Activated naive CD4-positive, alpha-beta T cell treated with anti-CD3 and anti-CD28 coated beads for 36 hours (primary cell): Measurements from ENCODE around the gene MTA3. TPM values are rescaled to one million over a fixed set of nuclear protein-coding genes. Genes with fewer than 3 reads are reported as not detected.
"Not testable (repeated sequence)": the region's sequence is repeated elsewhere in the genome, so short reads cannot be mapped to it uniquely, and the experiment has no call there.

Experiments
- CTCF ChIA-PET: fragments of 350-600 bp; sonication (Branson Sonifier 250); formaldehyde crosslinking; loops from one replicate; lab custom pipeline; 2021; ENCODE audit warnings: antibody characterized with exemption; lab: Charles Lee
- DNase-seq: peaks from one replicate; pipeline ENCODE4 v3.0.0-alpha.2; 2020
- H3K27ac Mint-ChIP-seq: one replicate; pipeline ENCODE4 v1.8.0; 2021; ENCODE audit warnings: mild to moderate bottlenecking, mixed read lengths
- H3K27me3 Mint-ChIP-seq: one replicate; pipeline ENCODE4 v1.8.0; 2021; ENCODE audit warnings: low read depth, mixed read lengths
- H3K36me3 Mint-ChIP-seq: one replicate; pipeline ENCODE4 v1.8.0; 2021; ENCODE audit warnings: low read depth, mixed read lengths
- H3K4me1 Mint-ChIP-seq: one replicate; pipeline ENCODE4 v1.8.0; 2021; ENCODE audit warnings: low read depth, mixed read lengths
- H3K4me3 Mint-ChIP-seq: one replicate; pipeline ENCODE4 v1.8.0; 2021; ENCODE audit warnings: mild to moderate bottlenecking, moderate library complexity, mixed read lengths
- H3K9me3 Mint-ChIP-seq: one replicate; pipeline ENCODE4 v1.8.0; 2021; ENCODE audit warnings: mixed read lengths
- intact Hi-C: fragments of 100-400 bp; cut with micrococcal nuclease; formaldehyde crosslinking; loops from one replicate; pipeline ENCODE4 v1.15.1; 2023
- total RNA-seq, 2 experiments: library from RNA; stranded (reverse); gene quantifications; one replicate each; pipeline ENCODE4 v1.2.3, GENCODE V29; 2021

The MTA3 gene
- total RNA-seq, 2 experiments from 2014 or later: 31.9 to 38.0 TPM

DNA sequence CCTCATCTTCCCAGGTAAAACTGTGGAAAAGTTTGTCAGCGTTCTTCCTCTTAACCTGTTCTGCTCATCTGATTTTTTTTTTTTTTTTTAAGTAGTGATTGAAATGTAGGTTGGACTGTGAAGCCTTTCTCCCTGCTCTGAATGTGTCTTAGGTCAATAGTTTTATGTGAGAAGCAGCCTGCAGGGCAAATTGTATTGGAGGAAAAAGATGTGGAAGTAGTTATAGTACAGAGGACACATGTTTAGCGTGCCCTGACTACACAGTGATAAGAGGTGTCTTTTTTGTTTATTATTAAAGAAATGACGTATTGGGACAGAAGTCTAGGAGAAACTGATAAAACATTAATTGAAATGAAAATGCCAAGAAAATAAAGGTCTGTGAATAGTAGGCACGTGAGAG is 1.5 kb downstream of the MTA3 start:
- intact Hi-C loops: loop anchor here (2.0 kb wide), 2 partner anchors 93 to 209 kb away; partner anchors contain the start of gene COX7A2L
- H3K9me3 Mint-ChIP-seq: no peaks in the 10 kb centered on the region
- peak overlapping the region; percentile 88 for H3K4me3 Mint-ChIP-seq
- no peaks in the 10 kb centered on the region for H3K27me3 Mint-ChIP-seq
- CTCF ChIA-PET: interaction anchor here (0.6 kb wide), 1 partner anchor 75 kb away, joined by 4 read pairs; no protein-coding TSS in a partner anchor
- no peak for DNase-seq
- peaks cover 13% of the 10 kb centered on the region for H3K36me3 Mint-ChIP-seq
- peak overlapping the region; percentile 14 for H3K27ac Mint-ChIP-seq
- peaks cover 27% of the 10 kb centered on the region for H3K4me1 Mint-ChIP-seq

DNA sequence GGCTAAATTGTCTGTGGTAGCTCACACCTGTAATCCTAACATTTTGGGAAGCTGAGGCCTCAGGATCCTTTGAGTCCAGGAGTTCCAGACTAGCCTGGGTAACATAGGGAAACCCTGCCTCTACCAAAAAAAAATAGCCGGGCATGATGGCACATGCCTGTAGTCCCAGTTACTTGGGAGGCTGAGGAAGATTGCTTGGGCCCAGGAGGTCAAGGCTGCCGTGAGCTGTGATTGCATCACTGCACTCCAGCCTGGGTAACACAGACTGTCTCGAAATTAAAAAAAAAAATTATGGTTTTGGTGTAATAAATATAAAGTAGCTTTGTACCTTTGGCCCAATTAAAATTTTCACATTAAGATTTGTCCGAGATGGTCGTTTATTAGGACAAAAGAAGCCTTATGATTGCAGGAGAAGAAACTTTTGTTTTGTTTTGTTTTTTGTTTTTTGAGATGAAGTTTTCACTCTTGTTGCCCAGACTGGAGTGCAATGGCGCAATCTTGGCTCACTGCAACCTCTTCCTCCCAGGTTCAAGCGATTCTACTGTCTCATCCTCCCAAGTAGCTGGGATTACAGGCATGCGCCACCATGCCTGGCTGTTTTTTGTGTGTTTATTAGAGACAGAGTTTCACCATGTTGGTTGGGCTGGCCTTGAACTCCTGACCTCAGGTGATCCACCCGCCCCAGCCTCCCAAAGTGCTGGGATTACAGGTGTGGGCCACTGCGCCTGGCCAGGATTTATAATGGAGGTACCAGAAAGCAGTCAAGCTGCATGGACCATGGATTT is 4.1 kb downstream of the MTA3 start:
- no peaks in the 10 kb centered on the region for H3K9me3 Mint-ChIP-seq
- no peak overlapping the region for H3K4me3 Mint-ChIP-seq
- no peaks in the 10 kb centered on the region for H3K27me3 Mint-ChIP-seq
- intact Hi-C loops: no loop called here
- peaks cover 19% of the 10 kb centered on the region for H3K36me3 Mint-ChIP-seq
- H3K27ac Mint-ChIP-seq: no peak overlapping the region
- CTCF ChIA-PET: no interaction called here
- H3K4me1 Mint-ChIP-seq: peaks cover 32% of the 10 kb centered on the region
- DNase-seq: no peak

DNA sequence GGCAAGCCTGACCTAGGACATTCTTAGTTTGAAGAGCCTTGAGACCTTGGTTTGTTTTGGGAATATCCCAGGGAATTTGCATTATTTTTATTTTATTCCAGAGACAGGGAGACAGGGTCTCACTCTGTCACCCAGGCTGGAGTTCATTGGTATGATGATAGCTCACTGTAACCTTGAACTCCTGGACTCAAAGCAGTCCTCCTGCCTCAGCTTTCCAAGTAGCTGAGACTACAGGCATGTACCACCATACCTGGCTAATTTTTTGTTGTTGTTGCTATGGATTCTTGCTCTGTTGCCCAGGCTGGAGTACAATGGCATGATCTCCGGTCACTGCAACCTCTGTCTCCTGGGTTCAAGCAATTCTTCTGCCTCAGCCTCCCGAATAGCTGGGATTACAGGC is 4.8 kb downstream of the MTA3 start:
- CTCF ChIA-PET: no interaction called here
- Mint-ChIP-seq H3K4me3 (no peak overlapping the region), H3K36me3 (peaks cover 19% of the 10 kb centered on the region), H3K27me3 (no peaks in the 10 kb centered on the region), H3K9me3 (no peaks in the 10 kb centered on the region), H3K4me1 (peaks cover 29% of the 10 kb centered on the region), H3K27ac (no peak overlapping the region)
- no peak for DNase-seq
- intact Hi-C loops: no loop called here

DNA sequence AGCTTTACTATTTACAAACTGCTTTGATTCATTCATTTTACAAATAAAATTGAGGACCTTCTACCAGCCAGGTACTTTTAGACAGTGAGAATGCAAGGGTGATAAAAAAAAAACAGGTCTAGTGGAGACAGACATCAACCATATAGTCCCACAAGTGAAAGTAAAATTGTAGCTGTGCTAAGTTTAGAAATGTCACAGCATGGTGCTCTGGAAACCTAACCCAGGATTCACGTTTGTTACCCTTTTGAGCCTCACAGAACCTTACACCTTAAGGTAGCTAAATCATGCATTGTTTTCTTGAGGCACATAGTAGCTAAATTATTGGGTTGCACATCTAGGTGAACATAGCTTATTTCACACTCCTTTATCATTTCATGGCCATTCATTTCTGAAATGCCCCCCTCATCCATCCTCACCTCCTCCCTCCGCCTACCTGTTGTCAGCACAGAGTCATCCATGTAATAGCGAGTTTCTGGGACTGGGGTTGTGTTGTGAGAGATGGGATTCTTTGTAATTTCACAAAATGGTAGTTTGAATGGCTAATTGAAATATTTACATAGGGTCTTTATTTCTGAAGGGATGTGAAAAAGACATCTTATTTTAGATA is 7.1 kb downstream of the MTA3 start:
- H3K27me3 Mint-ChIP-seq: no peaks in the 10 kb centered on the region
- intact Hi-C loops: no loop called here
- no peak overlapping the region for H3K4me3 Mint-ChIP-seq
- CTCF ChIA-PET: interaction anchor here (0.6 to 1.0 kb wide), 5 partner anchors 16 to 79 kb away, joined by 3 to 5 read pairs (median 3); no protein-coding TSS in a partner anchor
- H3K36me3 Mint-ChIP-seq: peaks cover 24% of the 10 kb centered on the region
- peak overlapping the region; percentile 6 for H3K27ac Mint-ChIP-seq
- H3K9me3 Mint-ChIP-seq: no peaks in the 10 kb centered on the region
- H3K4me1 Mint-ChIP-seq: peaks cover 20% of the 10 kb centered on the region
- DNase-seq: peak; percentile 21

- CTCF ChIA-PET: no interaction called here
- Mint-ChIP-seq H3K27ac (no peak overlapping the region), H3K27me3 (no peaks in the 10 kb centered on the region), H3K4me1 (peaks cover 25% of the 10 kb centered on the region), H3K9me3 (no peaks in the 10 kb centered on the region), H3K36me3 (peaks cover 28% of the 10 kb centered on the region), H3K4me3 (no peak overlapping the region)
- intact Hi-C loops: no loop called here
- no peak for DNase-seq
Measured at GRCh38 chr2:42578621-42579020, 10.2 kb downstream of the MTA3 start.

DNA sequence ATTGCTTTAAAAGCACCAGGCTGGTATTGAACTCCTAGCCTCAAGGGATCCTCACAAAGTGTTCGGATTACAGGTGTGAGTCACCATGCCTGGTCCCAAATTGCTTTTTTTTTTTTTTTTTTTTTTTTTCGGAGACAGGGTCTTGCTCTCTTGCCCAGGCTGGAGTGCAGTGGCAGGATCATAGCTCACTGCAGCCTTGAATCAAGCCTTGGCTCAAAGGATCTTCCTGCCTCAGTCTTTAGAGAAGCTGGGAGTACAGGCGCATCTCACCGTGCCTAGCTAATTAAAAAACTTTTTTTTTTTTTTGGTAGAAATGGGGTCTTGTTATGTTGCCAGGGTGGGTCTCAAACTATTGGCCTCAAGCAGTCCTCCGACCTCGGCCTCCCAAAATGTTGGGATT is 12.8 kb downstream of the MTA3 start:
- CTCF ChIA-PET: no interaction called here
- peaks cover 24% of the 10 kb centered on the region for H3K36me3 Mint-ChIP-seq
- H3K9me3 Mint-ChIP-seq: no peaks in the 10 kb centered on the region
- H3K4me3 Mint-ChIP-seq: no peak overlapping the region
- intact Hi-C loops: no loop called here
- peaks cover 12% of the 10 kb centered on the region for H3K4me1 Mint-ChIP-seq
- no peaks in the 10 kb centered on the region for H3K27me3 Mint-ChIP-seq
- no peak for DNase-seq
- H3K27ac Mint-ChIP-seq: no peak overlapping the region

DNA sequence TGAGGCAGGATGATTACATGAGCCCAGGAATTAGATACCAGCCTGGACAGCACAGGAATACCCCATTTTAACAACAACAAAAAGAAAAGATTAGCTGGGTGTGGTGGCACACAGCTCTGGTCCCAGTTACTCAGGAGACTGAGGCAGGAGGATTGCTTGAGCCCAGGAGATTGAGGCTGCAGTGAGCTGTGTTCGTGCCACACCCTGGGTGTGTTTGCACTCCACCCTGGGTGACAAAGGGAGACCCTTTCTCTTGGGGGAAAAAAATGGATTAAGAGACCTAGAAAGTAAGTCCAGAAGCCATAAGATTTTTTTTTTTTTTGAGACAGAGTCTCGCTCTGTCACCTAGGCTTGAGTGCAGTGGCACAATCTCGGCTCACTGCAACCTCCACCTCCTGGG is 16.2 kb downstream of the MTA3 start:
- CTCF ChIA-PET: interaction anchor here (0.6 kb wide), 1 partner anchor 83 kb away, joined by 3 read pairs; no protein-coding TSS in a partner anchor

DNA sequence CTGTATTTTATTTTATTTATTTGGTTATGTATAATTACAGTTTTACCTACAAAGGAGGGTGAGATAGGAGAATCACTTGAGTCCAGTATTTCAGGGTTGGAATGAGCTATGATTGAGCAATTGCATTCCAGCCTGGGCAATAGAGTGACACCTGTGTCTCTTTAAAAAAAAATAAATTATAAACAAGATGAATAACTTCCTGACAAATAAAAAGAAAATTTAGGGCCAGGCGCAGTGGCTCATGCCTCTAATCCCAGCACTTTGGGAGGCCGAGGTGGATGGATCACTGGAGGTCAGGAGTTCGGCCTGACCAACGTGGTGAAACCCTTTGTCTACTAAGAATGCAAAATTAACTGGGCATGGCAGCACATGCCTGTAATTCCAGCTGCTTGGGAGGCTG is 17.3 kb downstream of the MTA3 start:
- Mint-ChIP-seq H3K9me3 (no peaks in the 10 kb centered on the region), H3K36me3 (peaks cover 23% of the 10 kb centered on the region), H3K4me3 (no peak overlapping the region), H3K4me1 (peaks cover 18% of the 10 kb centered on the region), H3K27ac (no peak overlapping the region), H3K27me3 (no peaks in the 10 kb centered on the region)
- no peak for DNase-seq
- intact Hi-C loops: no loop called here
- CTCF ChIA-PET: no interaction called here

More for the DNA sequence above, 16.2 kb downstream of the MTA3 start:
- DNase-seq, H3K4me3 Mint-ChIP-seq, H3K27me3 Mint-ChIP-seq, H3K27ac Mint-ChIP-seq, H3K9me3 Mint-ChIP-seq, intact Hi-C loops: not testable (repeated sequence)
- Mint-ChIP-seq H3K36me3 (peaks cover 23% of the 10 kb centered on the region), H3K4me1 (peaks cover 12% of the 10 kb centered on the region)

DNA sequence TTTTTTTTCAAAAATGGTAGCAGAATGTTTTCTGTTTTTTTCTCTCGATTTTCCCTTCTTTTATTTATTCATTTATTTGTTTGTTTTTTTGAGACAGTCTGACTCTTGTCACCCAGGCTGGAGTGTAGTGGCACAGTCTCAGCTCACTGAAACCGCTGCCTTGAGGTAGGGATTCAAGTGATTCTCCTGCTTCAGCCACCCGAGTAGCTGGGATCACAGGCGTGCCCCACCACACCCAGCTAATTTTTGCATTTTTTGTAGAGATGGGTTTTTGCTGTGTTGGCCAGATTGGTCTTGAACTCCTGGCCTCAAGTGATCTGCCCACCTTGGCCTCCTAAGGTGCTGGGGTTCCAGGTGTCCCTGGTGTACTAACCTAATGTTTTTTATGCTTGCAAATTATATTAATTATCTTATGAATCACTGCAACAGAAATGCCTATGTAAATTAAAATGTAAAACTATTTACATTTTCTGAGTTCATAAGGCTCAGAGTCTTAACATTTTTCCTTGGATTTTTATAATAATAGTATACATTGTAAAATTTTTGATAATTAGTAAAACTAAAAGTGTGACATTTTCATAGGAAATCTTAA is 19.2 kb downstream of the MTA3 start:
- intact Hi-C loops: no loop called here
- H3K36me3 Mint-ChIP-seq: peaks cover 18% of the 10 kb centered on the region
- H3K4me1 Mint-ChIP-seq: peaks cover 18% of the 10 kb centered on the region
- CTCF ChIA-PET: no interaction called here
- no peak for DNase-seq
- no peak overlapping the region for H3K4me3 Mint-ChIP-seq
- H3K9me3 Mint-ChIP-seq: no peaks in the 10 kb centered on the region
- H3K27me3 Mint-ChIP-seq: no peaks in the 10 kb centered on the region
- H3K27ac Mint-ChIP-seq: no peak overlapping the region

DNA sequence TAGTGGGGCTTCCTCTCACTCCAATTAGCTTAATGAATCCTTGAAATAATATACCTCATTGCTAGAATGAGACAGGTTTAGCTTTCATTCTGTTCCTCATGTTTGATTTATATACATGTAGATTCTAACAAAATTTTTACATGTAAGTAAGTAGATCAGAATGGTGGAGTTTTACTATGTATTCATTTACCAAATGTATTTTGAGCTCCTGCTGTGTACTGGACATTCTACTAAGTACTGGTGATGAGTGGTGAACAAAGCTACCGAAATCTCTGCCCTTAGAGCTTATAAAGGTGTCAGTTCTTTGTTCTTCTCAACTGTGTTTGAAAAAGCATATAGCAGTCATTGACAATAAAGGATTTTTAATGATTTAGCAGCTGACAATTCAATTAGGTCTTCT is 19.7 kb downstream of the MTA3 start:
- intact Hi-C loops: no loop called here
- Mint-ChIP-seq H3K4me1 (peaks cover 14% of the 10 kb centered on the region), H3K27me3 (no peaks in the 10 kb centered on the region), H3K9me3 (no peaks in the 10 kb centered on the region), H3K27ac (no peak overlapping the region), H3K36me3 (peaks cover 15% of the 10 kb centered on the region), H3K4me3 (no peak overlapping the region)
- DNase-seq: no peak
- CTCF ChIA-PET: no interaction called here

GRCh38 chr2:42590176-42590575 is 21.7 kb downstream of the MTA3 start:
- no peaks in the 10 kb centered on the region for H3K27me3 Mint-ChIP-seq
- H3K4me1 Mint-ChIP-seq: peaks cover 13% of the 10 kb centered on the region
- CTCF ChIA-PET: no interaction called here
- intact Hi-C loops: no loop called here
- H3K4me3 Mint-ChIP-seq: no peak overlapping the region
- H3K27ac Mint-ChIP-seq: no peak overlapping the region
- peaks cover 14% of the 10 kb centered on the region for H3K36me3 Mint-ChIP-seq
- H3K9me3 Mint-ChIP-seq: no peaks in the 10 kb centered on the region
- DNase-seq: no peak

GRCh38 chr2:42593282-42593681 is 24.9 kb downstream of the MTA3 start:
- no peaks in the 10 kb centered on the region for H3K27me3 Mint-ChIP-seq
- no peaks in the 10 kb centered on the region for H3K9me3 Mint-ChIP-seq
- CTCF ChIA-PET: no interaction called here
- no peak overlapping the region for H3K27ac Mint-ChIP-seq
- intact Hi-C loops: no loop called here
- H3K36me3 Mint-ChIP-seq: peaks cover 9% of the 10 kb centered on the region
- H3K4me3 Mint-ChIP-seq: no peak overlapping the region
- peaks cover 9% of the 10 kb centered on the region for H3K4me1 Mint-ChIP-seq
- DNase-seq: no peak
